HG02943 (cell line): ENCODE data around the gene NMRK1.

Source experiments
- ATAC-seq: cut with Tn5 transposase; IDR thresholded peaks from one replicate; pipeline ENCODE4 v1.9.1; 2021; ENCODE audit warnings: mild to moderate bottlenecking, low read depth, moderate library complexity; ENCODE audit not compliant: unreplicated experiment

The NMRK1 gene

DNA sequence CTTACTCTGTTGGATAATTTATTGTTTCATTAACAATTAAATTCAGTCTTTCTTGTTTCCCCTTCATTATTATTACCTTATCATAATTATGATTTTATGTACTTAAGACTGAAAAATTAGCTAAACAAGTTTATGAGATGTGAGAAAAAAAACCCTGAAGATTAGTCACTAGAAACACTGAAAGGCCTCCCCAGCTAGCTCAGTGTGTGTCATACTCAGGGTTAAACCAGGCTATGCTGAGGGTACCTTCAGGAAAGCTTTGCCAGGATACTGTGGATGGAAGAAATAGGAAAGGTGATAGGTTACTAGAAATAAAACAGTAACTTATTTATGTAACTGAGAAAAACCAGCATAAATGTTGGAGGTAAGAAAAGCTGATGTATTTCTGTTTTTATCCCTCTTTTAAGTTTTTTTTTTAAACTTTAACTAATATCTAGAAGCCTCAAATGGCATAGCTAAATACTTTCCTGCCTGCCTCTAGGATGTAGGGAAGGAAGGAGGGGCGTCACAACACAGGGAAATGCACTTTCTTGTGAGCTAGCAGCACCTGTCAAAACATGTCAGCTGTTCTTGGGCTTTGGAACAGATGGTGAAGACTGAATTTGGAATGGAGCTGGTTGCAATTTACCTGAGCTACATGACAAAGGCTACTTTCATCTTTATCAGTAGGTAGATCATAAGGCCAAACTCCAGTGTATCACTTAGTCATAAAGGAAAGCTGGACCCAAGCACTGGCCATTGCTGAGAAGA is 24.2 kb downstream of the NMRK1 start:
- no peak for ATAC-seq

DNA sequence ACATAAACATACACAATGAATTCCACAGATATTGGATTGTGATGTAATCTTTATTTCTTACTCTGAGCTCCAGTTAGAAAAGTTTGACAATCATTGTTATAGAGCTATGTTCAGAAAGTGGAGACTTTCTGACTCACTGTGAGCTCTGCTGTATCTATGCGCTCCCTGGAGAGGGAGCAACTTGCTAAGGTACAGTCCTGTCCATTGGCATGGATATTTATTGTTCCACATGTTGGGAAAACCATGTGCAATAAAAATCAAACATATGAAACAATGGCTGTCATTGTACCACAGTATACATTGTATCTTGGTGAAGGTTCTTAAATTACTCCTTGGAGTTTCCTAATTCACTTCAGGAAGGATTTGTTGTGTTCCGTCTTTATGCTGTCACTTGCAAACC is 26.8 kb downstream of the NMRK1 start:
- ATAC-seq, result no peak

DNA sequence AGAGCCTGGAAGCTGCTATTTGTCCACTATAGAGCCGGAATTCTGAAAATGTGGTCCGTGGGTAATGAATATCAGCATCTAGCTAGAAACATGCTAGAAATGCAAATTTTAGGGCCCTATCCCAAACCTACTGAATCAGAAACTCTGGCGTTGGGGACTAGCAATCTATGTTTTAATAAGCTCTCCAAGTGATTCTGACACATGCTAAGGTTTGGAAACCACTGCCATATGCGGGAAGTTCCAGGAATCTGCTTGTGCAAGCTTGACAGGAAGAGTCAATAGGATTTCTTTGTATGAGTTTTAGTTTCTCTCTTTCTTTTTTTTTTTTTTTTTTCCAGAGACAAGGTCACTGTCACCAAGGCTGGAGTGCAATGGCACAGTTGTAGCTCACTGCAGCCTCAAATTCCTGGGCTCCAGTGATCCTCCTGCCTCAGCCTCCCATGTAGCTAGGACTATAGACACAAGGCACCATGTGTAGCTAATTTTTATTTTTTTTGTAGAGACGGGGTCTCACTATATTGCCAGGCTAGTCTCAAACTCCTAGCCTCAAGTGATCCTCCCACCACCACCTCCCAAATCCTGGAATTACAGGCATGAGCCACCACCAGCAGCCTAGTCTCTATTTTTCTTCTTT is 33.5 kb downstream of the NMRK1 start:
- no peak for ATAC-seq

DNA sequence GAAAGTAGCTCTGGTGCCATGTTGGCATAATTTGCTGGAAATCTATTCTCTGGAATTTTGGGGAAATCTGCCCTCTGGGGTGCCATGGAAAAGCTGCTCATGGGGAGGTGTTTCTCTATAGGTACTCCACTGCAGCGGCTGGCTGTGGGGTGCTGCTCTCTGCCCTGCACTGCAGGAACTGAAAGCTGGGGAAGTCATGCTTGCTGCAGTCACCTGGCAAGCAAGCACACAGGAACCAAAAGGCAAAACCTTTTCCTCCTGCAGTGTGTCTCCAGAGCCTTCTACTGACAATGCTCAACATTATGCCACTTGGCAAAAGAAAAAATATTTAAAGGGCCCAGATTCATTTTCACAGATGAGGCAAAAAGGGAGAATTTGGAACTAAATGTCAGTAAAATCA is 34.1 kb downstream of the NMRK1 start:
- peak; percentile 99 for ATAC-seq

DNA sequence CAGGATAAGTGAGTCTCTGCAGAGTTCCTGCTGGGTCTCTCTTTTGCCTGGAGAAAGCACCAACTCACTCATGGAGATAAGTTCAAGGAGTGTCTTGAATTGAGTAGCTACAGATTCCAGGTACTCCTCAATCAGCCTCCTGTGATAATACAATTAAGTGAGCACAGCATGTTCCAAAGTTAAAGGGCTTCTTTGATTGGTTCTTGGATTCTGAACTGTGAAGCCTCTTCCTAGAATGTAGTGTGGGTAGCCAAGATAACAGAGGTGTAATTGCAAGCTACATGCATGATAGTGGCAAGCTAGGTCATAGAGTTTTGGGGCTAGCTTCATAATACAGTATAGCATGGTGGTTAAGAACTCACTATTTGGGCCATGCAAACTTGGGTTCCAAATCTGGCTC is 36.7 kb downstream of the NMRK1 start:
- no peak for ATAC-seq

DNA sequence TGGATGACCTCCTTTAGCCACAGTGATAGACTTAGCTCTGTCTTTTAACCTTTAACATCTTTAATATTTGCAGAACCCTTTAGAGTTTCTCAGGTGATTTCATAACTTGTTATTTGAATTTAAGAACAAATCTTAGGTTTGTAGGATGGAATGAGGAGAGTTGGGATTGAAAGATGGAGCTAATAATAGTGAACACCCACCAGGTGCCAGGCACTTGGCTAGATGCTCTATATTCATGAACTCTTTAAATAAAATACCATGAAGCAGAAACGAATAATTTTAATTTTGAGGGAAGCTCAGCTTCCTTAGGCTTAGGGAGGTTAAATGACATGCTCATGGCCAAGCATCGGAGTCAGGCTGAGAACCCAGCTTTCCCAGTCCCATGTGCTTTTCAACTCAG is 40.4 kb downstream of the NMRK1 start:
- no peak for ATAC-seq

DNA sequence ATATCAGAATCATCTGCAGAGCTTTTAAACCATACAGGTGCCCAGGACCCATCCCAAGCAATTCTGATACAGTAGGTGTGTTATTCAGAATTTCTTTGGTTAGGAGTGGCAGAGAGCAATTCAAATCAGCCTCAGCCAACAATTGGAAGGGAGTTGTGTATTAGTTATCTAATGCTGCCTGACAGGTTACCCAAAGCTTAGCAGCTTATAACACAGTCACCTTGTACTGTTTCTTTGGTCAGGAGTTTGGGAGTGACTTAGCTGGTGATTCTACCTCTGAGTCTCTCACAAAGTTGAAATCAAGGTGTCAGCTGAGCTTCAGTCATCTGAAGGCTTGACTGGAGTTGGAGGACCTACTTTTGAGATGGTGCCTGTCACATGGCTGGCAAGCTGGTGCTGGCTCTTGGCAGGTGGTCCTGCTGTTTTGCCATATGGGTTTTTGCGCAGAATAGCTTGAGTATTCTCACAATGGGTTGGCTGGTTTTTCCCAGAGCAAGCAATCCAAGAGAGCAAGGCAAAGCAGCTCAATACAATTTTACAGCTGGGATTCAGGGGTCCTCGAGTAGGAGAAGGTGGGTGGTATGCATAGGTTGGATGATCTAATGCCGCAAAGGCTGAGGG is 41.1 kb downstream of the NMRK1 start:
- no peak for ATAC-seq

DNA sequence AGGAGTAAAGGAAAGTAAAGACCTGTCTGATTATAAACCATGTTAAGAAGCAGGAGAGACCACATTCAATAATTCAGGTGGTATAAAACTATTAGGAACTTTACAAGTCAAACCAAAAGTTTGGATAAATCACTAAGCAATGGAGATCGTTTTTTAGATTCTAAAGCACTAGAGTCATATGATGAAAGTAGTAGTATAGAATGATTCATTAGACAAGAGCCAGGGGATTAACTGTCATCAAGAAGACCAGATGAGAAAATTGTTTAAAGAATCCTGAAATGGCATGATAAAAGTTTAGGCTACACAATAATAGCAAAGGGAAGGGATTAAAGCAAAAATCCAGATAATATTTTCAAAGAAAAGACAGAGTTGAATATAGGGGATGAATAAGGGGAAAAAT is 46.9 kb downstream of the NMRK1 start:
- no peak for ATAC-seq

DNA sequence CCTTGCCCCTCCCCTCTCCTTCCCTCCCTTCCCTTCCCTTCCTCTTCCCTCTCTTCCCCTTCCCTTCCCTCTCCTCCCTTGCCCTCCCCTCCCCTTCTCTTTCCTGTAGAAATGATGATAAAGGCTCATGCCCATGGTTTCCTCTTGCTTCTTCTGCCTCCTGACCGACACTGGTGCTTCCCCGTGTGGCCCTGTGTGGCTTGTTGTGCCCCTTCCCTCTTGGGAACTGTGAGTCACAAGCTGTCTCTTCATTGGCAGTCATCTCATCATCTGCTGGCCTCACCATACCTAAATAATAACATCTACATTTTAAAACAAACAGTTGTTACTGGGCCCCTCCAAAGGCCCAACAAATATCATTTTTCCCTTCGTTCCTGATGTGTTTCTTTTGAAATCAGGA is 48.2 kb downstream of the NMRK1 start:
- no peak for ATAC-seq

DNA sequence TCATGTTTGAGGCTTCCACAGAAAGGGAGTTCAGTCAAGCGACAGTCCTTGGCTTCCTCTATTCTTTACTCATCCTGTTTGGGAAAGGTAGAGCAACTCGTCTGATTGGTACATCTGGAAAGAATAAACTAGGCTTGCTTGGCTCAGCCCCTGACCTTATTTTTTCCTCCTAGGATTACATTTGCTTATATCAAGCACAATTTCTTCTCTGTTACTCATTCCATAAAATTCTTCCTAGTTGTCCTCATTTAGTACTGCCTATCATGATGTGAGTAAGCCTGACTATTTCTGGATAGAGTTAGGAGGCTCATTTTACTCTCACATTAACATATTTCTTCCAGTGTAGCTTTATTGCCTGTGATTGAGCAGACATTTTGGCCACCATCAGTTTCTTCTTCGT is 48.9 kb downstream of the NMRK1 start:
- no peak for ATAC-seq

DNA sequence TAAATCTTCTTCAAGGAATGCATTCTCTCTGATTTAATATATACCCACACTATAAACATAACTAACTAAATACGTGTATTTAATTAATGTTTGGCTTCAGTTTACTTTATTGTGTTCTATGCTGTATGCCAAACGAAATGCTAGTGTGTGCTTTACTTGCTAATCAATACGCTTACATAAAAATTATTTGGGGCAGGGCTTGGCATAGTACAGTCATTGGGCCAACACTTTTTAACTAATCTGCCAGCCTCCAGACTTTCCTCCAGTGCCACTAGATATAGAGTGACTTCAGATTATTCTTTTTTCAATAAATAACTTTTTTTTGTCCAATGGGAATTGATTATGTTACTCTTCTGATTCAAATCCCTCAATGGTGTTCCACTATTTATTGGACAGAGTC is 51.2 kb downstream of the NMRK1 start:
- no peak for ATAC-seq

DNA sequence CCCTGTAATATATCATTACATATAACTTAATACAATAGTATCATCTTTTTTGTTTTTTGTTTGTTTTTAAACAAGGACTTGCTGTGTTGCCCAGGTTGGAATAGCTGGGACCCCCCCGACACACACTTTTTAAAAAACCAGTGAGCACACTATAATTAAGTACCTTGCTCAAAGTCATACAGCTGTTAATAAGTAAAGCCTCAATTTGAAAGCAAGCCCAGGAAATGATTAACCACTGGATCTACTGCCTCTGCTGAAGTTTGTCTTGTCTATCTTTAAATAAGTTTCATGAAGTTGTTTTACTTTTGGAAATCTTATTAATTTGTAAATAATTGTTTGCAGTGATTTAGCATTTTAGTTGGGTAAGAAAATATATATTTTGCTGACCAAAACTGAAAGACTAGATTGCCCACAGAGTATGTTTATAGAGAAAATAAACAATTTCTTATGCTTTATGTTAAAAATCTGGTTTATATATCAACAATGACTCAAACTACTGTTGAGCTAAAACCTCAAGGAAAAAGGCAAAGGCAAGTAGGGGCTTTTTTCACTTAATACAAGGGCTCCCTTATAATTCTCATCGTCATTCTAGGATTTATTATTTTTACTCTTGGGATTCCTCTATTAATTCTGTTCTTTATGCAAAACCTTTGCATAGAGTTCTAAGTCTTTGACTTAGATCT is 54.0 kb downstream of the NMRK1 start:
- peak; percentile 93 for ATAC-seq

DNA sequence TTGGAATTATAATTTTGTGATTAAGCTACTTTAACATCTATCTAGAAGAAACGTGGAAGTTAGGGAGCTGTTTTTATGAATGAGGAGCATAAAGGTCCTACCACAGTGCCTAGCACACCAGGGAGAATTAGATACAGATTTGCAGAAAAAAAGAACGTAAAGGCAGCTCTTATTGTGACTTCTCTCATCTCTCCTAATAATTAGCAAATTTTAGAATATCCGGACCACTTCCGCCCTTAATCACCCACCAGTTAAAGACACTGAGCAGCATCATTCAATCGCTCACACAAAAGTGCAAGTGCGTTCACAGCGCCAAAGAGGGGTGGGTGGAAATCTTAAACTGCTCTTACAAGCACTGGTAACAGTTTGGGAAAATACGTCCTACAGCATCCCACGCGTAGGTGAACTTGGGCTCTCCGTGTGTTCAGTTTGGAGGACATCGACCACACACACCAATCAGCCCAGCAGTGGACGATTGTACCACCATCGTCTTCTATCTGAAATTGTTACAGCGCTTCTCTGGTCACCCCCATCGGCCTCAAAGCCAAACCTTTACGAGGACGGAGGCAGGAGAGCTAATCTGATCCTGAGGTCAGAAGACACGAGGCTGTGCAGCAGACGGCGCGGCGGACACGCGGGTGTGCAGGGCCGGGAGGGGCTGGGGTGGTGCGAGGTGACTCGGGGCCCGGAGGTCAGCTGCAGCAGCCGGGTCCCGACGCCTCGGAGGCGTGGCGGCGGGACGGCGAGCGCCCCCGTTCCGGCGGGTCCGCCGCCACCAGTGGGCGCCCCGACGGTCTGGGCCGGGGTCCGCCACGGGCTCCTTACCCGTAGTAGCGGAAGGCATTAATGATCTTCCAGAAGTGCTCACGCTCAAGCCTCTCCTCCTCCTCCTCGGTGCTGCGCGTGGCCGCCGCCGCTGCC is 60.5 kb downstream of the NMRK1 start:
- ATAC-seq, result peak; percentile 50

DNA sequence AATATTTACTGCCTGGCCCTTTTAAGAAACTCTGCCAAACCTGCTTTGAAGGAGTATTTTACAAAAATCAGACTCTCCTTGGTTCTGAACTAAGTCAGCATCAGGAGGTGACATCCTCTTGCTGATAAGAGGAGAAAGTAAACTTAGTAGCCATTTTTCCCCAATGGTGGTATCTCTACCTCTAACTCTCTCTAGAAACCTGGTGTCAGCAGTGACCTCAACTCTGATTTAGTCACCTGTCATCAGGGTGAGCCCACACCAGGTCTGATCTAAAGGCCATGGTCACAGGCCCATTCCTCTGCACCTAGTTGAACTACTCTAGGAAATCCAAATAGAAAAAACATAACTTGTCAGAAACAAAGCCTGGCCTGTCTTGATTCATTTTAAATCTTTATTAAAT is 64.1 kb downstream of the NMRK1 start:
- ATAC-seq, result no peak

DNA sequence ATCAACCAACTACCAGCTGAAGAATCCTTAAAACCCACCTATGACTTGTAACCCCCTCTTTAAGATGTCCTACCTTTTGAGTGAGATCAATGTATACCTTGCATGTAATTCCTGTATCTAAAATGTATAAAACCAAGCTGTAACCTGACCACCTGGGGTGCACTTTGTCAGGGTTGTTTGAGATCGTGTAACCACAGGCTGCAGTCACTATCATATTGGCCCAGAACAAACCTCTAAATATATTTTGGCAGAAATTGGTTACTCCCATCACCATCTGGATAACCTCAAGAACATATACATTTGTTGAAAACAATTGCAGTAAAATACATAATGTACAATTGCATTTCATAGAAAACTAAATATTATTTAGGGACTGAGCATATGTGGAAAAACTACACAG is 68.3 kb downstream of the NMRK1 start:
- ATAC-seq, result no peak

DNA sequence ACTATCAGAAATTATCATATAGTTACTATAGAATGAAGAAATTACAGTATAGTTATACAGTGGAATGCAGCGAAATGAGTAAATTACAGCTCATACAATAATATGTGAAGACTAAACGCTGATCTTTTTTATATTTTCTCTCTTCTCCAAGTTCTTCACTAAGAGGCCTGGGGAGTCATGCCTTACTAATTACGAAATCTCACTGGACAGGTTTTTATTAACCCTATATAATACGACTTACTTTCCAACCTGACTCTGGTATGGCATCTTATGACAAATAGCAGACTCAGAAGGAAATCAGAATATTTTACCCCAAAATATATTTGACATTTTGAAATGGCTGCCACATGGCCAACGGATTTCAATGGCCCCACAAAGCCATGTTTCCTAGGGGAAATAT is 68.9 kb downstream of the NMRK1 start:
- ATAC-seq, result no peak

DNA sequence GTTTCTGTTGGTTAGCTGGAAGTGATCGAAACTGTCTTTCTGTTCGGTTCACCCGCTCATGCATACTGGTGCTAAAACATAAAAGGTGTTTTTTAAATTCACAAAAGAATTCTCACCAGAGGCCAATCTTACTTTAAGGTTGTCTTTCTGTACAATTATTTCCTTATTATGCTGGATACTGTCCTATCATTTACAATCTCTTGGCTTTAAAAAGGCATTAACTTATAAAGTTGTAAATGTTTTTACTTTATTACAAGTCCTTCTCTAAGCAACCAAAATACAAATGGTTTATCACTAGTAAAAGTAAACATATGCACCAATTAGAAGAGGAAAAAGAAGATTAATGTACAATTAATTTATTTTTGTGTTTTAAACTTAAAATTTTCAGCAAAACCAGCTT is 70.6 kb downstream of the NMRK1 start:
- ATAC-seq, result no peak

DNA sequence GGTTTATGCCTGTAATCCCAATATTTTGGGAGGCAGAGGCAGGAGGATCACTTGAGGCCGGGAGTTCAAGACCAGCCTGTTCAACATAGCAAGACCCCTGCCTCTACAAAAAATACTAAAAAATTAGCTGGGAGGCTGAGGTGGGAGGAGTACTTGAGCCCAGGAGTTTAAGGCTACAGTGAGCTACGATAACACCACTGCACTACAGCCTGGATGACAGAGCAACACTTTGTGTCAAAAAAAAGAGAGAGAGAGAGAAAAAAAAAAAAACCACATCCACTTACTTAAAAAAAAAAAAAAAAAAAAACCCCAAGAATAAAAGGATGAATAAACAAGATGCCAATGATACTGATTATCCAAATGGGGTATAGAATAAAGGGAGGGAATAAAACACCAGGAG is 74.2 kb downstream of the NMRK1 start:
- no peak for ATAC-seq
